Urinary bladder (tissue), 4 donors: ENCODE measurements around the gene RUNDC3A. TPM values are rescaled to one million over a fixed set of nuclear protein-coding genes. Genes with fewer than 3 reads are reported as not detected.
"Not testable (repeated sequence)": the region's sequence is repeated elsewhere in the genome, so short reads cannot be mapped to it uniquely, and the experiment has no call there.

Experiments used
- DNase-seq: peaks from one replicate; pipeline ENCODE4 v3.0.0-alpha.2; 2015; ENCODE audit errors: extremely low spot score
- H3K27ac ChIP-seq: one replicate; pipeline ENCODE4 v1.5.1; 2013; ENCODE audit warnings: low read depth, mild to moderate bottlenecking, moderate library complexity
- H3K36me3 ChIP-seq: one replicate; pipeline ENCODE4 v1.6.1; 2013; ENCODE audit warnings: mild to moderate bottlenecking, moderate library complexity; ENCODE audit not compliant: insufficient read depth
- H3K4me1 ChIP-seq: one replicate; pipeline ENCODE4 v1.6.1; 2013; ENCODE audit warnings: mild to moderate bottlenecking, moderate library complexity; ENCODE audit not compliant: insufficient read depth
- H3K4me3 ChIP-seq: one replicate; pipeline ENCODE4 v1.5.1; 2013; ENCODE audit warnings: low read depth, low read length
- WGBS: extraction: QIAGEN DNeasy Blood & Tissue Kit; methylation state at CpG from one replicate; pipeline ENCODE4 v1.1.7; 2013; 5-methylcytosine and 5-hydroxymethylcytosine counted together
- polyA plus RNA-seq: library from polyadenylated mRNA; stranded (reverse); fragments of 200-250 nt; gene quantifications from one replicate; pipeline ENCODE4 v1.2.3, GENCODE V29; 2013
- total RNA-seq: library from RNA; depleted of rRNA; stranded (reverse); fragments of >200 nt; gene quantifications from one replicate; pipeline ENCODE4 v1.2.3, GENCODE V29; 2014
- donor health status: healthy with polysubstance abuse.
- donor health status: healthy.

RUNDC3A gene
- total and polyA plus RNA-seq, 2 donors, result 1.8 to 2.0 TPM

- no peaks in the 10 kb centered on the region for H3K36me3 ChIP-seq
- no peak overlapping the region for H3K27ac ChIP-seq
- 80% methylated on average over 15 of the region's 15 CpGs for WGBS
- H3K4me1 ChIP-seq, result no peaks in the 10 kb centered on the region
- H3K4me3 ChIP-seq, result no peak overlapping the region
- no peak for DNase-seq
Measured at GRCh38 chr17:44318077-44318892, 9.9 kb downstream of the RUNDC3A start.

DNA sequence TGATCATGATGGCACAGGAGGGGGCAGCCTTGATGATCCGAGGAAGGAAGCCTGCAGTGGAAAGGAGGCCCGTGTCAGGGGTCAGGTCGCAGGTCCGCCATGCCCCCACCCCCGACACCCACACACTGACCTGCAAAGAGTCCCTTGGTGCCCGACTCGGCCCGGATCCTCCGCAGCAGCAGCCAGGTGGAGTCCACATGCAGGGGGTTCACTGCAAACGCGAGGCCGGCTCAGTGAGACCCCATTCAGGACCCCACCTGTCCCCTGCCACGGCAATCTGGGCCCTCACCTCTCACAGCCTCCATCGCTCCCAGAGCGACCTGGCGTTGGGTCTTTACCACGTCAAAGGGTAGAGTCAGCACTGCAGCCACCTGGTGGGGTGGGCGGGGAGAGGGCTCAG is 11.7 kb downstream of the RUNDC3A start:
- 86% methylated on average over 18 of the region's 18 CpGs for WGBS
- H3K4me3 ChIP-seq, result no peak overlapping the region
- H3K27ac ChIP-seq, result no peak overlapping the region
- H3K36me3 ChIP-seq, result no peaks in the 10 kb centered on the region
- H3K4me1 ChIP-seq, result no peaks in the 10 kb centered on the region
- DNase-seq, result no peak

- WGBS, result 87% methylated on average over 21 of the region's 21 CpGs
- H3K4me1 ChIP-seq, result no peaks in the 10 kb centered on the region
- no peak for DNase-seq
- no peak overlapping the region for H3K27ac ChIP-seq
- no peak overlapping the region for H3K4me3 ChIP-seq
- no peaks in the 10 kb centered on the region for H3K36me3 ChIP-seq
Measured at GRCh38 chr17:44321246-44322120, 13.1 kb downstream of the RUNDC3A start.

GRCh38 chr17:44322236-44322895 is 14.0 kb downstream of the RUNDC3A start:
- Histone ChIP-seq H3K27ac (no peak overlapping the region), H3K4me1 (no peaks in the 10 kb centered on the region), H3K36me3 (no peaks in the 10 kb centered on the region), H3K4me3 (no peak overlapping the region)
- WGBS, result 93% methylated on average over 11 of the region's 11 CpGs
- DNase-seq, result no peak

DNA sequence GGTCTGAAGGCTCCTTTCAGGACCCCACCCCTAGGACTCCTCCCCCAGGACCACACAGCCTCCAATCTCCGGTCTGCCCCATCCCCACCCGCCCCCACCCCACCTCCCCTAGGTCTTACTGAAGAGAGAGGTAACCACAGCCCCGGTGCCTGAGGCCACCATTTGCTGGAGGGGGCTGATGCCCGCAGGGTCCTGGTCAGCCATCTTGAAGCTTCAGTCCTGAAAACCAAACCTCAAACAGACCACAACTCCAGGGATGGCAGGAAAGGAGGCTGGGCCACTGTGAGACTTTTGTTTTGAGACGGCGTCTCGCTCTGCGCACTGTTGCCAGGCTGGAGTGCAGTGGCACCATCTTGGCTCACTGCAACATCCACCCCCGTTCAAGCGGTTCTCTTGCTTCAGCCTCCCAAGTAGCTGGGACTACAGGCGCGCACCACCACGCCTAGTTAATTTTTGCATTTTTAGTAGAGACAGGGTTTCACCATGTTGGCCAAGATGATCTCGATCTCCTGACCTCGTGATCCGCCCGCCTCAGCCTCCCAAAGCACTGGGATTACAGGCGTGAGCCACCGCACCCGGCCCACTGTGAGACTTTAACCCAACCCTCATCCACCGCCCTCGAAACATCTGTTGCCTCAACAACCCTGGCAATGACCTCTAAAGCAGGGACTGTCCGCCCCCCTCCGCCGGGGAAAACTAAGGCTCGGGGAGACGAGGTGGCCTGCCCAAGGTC is 15.1 kb downstream of the RUNDC3A start:
- Histone ChIP-seq H3K27ac (no peak overlapping the region), H3K4me1 (no peaks in the 10 kb centered on the region), H3K4me3 (peak overlapping the region; percentile 85), H3K36me3 (no peaks in the 10 kb centered on the region)
- 55% methylated on average over 27 of the region's 27 CpGs for WGBS
- no peak for DNase-seq

- WGBS, result 2% methylated on average over 38 of the region's 38 CpGs
- no peaks in the 10 kb centered on the region for H3K4me1 ChIP-seq
- no peak for DNase-seq
- no peaks in the 10 kb centered on the region for H3K36me3 ChIP-seq
- no peak overlapping the region for H3K27ac ChIP-seq
- H3K4me3 ChIP-seq, result peak overlapping the region; percentile 85
Measured at GRCh38 chr17:44324092-44324570, 15.7 kb downstream of the RUNDC3A start.

DNA sequence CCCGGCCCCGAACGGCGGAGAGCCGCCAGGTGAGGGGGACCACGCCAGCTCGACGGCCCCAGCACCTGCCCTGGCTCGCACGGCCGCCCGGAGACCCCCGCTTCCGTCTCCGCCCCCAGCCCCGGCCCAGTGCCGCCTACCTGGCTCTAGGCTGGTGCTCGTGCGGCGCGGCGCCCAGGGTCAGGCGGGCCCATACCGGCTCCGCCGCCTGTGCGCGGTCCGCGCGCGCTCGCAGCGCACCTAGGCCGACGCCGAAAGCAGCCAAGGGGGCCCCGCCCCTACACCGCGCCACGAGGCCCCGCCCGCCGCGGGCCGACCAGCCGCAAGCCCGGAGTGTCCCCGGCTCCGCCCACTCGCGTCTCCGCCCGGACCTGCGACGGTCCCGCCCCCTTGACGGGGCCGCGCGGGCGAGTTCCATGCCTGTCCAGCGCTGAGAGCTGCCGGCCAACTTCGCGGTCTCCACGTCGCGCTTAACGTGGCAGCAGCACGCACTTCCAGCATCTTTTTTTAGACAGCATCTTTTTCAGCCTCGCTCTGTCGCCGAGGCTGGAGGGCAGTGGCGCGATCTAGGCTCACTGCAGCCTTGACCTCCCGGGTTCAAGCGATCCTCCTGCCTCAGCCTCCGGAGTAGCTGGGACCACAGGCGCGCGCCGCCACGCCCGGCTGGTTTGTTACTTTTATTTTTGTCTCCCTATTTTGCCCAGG is 16.3 kb downstream of the RUNDC3A start, which contains the start of gene SLC25A39:
Gene SLC25A39 (minus strand): TSS at position 253 of the 705 bp plus-strand sequence. CDS start 1,261 bp downstream, outside the sequence.
- Histone ChIP-seq H3K4me1 (no peaks in the 10 kb centered on the region), H3K36me3 (no peaks in the 10 kb centered on the region), H3K27ac (peak within 1 kb of the TSS; percentile 94), H3K4me3 (peak within 1 kb of the TSS; percentile 85)
- under 1% methylated on average over 85 of the region's 85 CpGs for WGBS
- DNase-seq, result peak; percentile 75

DNA sequence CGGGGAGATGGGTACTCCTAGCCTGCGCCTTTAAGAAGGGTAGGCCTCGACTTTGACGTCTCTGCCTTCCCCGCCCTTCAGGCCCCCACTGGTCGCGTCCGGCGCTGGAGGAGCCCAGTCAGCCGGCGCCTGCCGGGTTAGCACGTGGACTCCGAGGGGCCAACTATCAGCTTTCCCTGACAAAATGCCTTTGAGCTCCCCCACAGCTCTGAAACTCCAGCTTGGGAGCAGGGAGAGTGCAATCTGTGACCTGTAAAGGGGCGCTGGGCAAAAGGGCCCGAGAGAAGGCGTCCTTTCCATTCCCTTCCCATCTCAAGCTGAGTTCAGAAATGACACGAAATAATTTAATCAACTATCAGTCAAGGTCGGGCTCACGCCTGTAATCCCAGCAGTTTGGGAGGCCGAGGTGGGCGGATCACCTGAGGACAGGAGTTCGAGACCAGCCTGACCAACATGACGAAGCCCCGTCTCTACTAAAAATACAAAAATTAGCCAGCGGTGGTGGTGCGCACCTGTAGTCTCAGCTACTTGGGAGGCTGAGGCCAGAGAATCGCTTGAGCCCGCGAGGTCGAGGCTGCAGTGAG is 18.6 kb downstream of the RUNDC3A start:
- Histone ChIP-seq H3K4me1 (no peaks in the 10 kb centered on the region), H3K27ac (no peak overlapping the region), H3K36me3 (no peaks in the 10 kb centered on the region), H3K4me3 (peak overlapping the region; percentile 85)
- 25% methylated on average over 31 of the region's 31 CpGs for WGBS
- peak; percentile 90 for DNase-seq

GRCh38 chr17:44327715-44328449 is 19.5 kb downstream of the RUNDC3A start:
- Histone ChIP-seq H3K27ac (no peak overlapping the region), H3K36me3 (no peaks in the 10 kb centered on the region), H3K4me1 (no peaks in the 10 kb centered on the region), H3K4me3 (no peak overlapping the region)
- no peak for DNase-seq
- 73% methylated on average over 7 of the region's 7 CpGs for WGBS

- H3K27ac ChIP-seq, H3K4me1 ChIP-seq, DNase-seq, H3K36me3 ChIP-seq, H3K4me3 ChIP-seq: not testable (repeated sequence)
- 83% methylated on average over 7 of the region's 7 CpGs for WGBS
Measured at GRCh38 chr17:44329516-44329915, 21.1 kb downstream of the RUNDC3A start.

DNA sequence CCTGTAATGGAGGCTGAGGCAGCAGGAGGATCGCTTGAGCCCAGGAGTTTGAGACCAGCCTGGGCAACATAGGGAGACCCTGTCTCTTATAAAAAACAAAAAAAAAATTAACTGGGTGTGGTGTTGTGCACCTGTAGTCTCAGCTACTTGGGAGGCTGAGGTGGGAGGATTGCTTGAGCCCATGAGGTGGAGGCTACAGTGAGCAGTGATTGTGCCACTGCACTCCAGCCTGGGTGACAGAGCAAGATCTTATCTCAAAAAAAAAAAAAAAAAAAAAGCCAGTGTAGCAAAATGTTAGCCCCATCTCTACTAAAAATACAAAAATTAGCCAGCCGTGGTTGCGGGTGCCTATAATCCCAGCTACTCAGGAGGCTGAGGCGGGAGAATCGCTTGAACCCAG is 21.9 kb downstream of the RUNDC3A start:
- H3K36me3 ChIP-seq, H3K27ac ChIP-seq, DNase-seq, H3K4me3 ChIP-seq, H3K4me1 ChIP-seq: not testable (repeated sequence)
- WGBS, result 89% methylated on average over 5 of the region's 5 CpGs
